SK-N-SH (cell line): Measurements from ENCODE around the gene SPDYC. TPM values are rescaled to one million over a fixed set of nuclear protein-coding genes. Genes with fewer than 3 reads are reported as not detected.

Experiments used
- CTCF ChIA-PET: fragments of 300-600, 350-600 bp; formaldehyde crosslinking; extraction: SDS; loops from one replicate; lab custom pipeline; 2021; lab: Yijun Ruan, JAX
- POLR2A ChIA-PET: fragments of 350-600 bp; sonication (Branson Sonifier 250); formaldehyde crosslinking; extraction: SDS; loops from one replicate; lab custom pipeline; 2020; ENCODE audit warnings: antibody characterized with exemption, inconsistent platforms; lab: Yijun Ruan, JAX
- DNase-seq: peaks from one replicate; pipeline ENCODE4 v3.0.0; 2012
- H2AFZ ChIP-seq: fragments of 200-600 bp; sonication (generic); 2 replicates; pipeline ENCODE4 v1.8.1; 2016; ENCODE audit warnings: antibody characterized with exemption, mild to moderate bottlenecking, low read depth
- H3F3A ChIP-seq: fragments of 200-600 bp; sonication (generic); replicated peaks from 2 replicates; pipeline ENCODE3; 2016; ENCODE audit warnings: antibody characterized with exemption, mild to moderate bottlenecking; ENCODE audit not compliant: insufficient read depth
- H3K27ac ChIP-seq, 2 experiments: fragments of 200-500 bp in 1 of 2; fragments of 200-600 bp in 1 of 2; sonication (Bioruptor generic) in 1 of 2; sonication (generic), shearing (Covaris generic) in 1 of 2; 2 replicates each; pipeline versions ENCODE4 v1.5.1 to v1.6.1; 2014 to 2016; ENCODE audit warnings: low read depth in 2 of 2, inconsistent platforms in 1 of 2, low read length in 1 of 2, mild to moderate bottlenecking in 1 of 2, mixed read lengths in 1 of 2
- H3K27me3 ChIP-seq: fragments of 200-600 bp; sonication (generic), shearing (Covaris generic); 2 replicates; pipeline ENCODE4 v1.6.1; 2016; ENCODE audit warnings: mixed run types; ENCODE audit not compliant: insufficient read depth
- H3K36me3 ChIP-seq, 2 experiments: fragments of 200-500 bp in 1 of 2; fragments of 200-600 bp in 1 of 2; sonication (Bioruptor generic) in 1 of 2; sonication (generic) in 1 of 2; replicated peaks in 1 of 2; 2 replicates each; pipeline versions ENCODE3 to v1.5.1; 2014 to 2016; ENCODE audit warnings: low read length in 1 of 2, mild to moderate bottlenecking in 1 of 2; ENCODE audit not compliant: insufficient read depth in 2 of 2, control insufficient read depth in 1 of 2
- H3K4me1 ChIP-seq, 2 experiments: fragments of 200-500 bp in 1 of 2; fragments of 200-600 bp in 1 of 2; sonication (Bioruptor generic) in 1 of 2; sonication (generic), shearing (Covaris generic) in 1 of 2; 2 replicates each; pipeline versions ENCODE4 v1.5.1 to v1.6.1; 2014 to 2016; ENCODE audit warnings: low read depth in 1 of 2, low read length in 1 of 2, mixed run types in 1 of 2; ENCODE audit not compliant: insufficient read depth in 2 of 2, control insufficient read depth in 1 of 2
- H3K4me2 ChIP-seq: fragments of 200-600 bp; sonication (generic), shearing (Covaris generic); 2 replicates; pipeline ENCODE4 v1.6.1; 2017; ENCODE audit warnings: mixed run types
- H3K4me3 ChIP-seq, 2 experiments: fragments of 200-500 bp in 1 of 2; fragments of 200-600 bp in 1 of 2; sonication (Bioruptor generic) in 1 of 2; sonication (generic), shearing (Covaris generic) in 1 of 2; 2 replicates each; pipeline versions ENCODE4 v1.5.1 to v1.8.1; 2014 to 2016; ENCODE audit warnings: low read depth in 2 of 2, inconsistent platforms in 1 of 2, low read length in 1 of 2, mild to moderate bottlenecking in 1 of 2, mixed read lengths in 1 of 2, moderate library complexity in 1 of 2
- H3K79me2 ChIP-seq: fragments of 200-600 bp; sonication (generic); 2 replicates; pipeline ENCODE4 v1.8.1; 2017; ENCODE audit warnings: mild to moderate bottlenecking; ENCODE audit not compliant: insufficient read depth
- H3K9ac ChIP-seq: fragments of 200-600 bp; sonication (generic); 2 replicates; pipeline ENCODE4 v1.6.1; 2017; ENCODE audit warnings: mixed run types
- H3K9me2 ChIP-seq: fragments of 200-600 bp; sonication (generic); 2 replicates; pipeline ENCODE4 v1.6.1; 2017; ENCODE audit warnings: mixed run types
- H3K9me3 ChIP-seq: fragments of 200-600 bp; sonication (generic); 2 replicates; pipeline ENCODE4 v1.6.1; 2017; ENCODE audit warnings: mixed run types, mild to moderate bottlenecking, moderate library complexity
- H4K20me1 ChIP-seq: fragments of 200-600 bp; sonication (generic); 2 replicates; pipeline ENCODE4 v1.6.1; 2017; ENCODE audit warnings: mild to moderate bottlenecking, mixed run types; ENCODE audit not compliant: insufficient read depth
- CHD2 ChIP-seq: fragments of 150-350 bp; IDR thresholded peaks from 2 replicates; pipeline ENCODE4 v1.6.1; 2018; ENCODE audit warnings: low read length; ENCODE audit not compliant: partially characterized antibody
- ELF1 ChIP-seq: IDR thresholded peaks from 2 replicates; pipeline ENCODE4 v1.4.0; 2012
- FOSL2 ChIP-seq: IDR thresholded peaks from 2 replicates; pipeline ENCODE4 v1.4.0; 2012; ENCODE audit warnings: low read depth, mild to moderate bottlenecking, moderate library complexity, borderline replicate concordance
- FOXM1 ChIP-seq: IDR thresholded peaks from 2 replicates; pipeline ENCODE4 v1.4.0; 2012; ENCODE audit warnings: low read depth, mild to moderate bottlenecking
- IRF3 ChIP-seq: fragments of 150-350 bp; IDR thresholded peaks from 2 replicates; pipeline ENCODE4 v1.6.1; 2016; ENCODE audit warnings: mild to moderate bottlenecking, low read depth, low read length
- MAX ChIP-seq: IDR thresholded peaks from 2 replicates; pipeline ENCODE4 v1.4.0; 2012; ENCODE audit warnings: low read depth
- NRF1 ChIP-seq: IDR thresholded peaks from 2 replicates; pipeline ENCODE4 v1.6.1; 2012; ENCODE audit warnings: low read depth, mild to moderate bottlenecking, low read length
- RXRA ChIP-seq: IDR thresholded peaks from 2 replicates; pipeline ENCODE4 v1.4.0; 2012; ENCODE audit warnings: low read depth, mild to moderate bottlenecking, borderline replicate concordance
- SIN3A ChIP-seq: IDR thresholded peaks from 2 replicates; pipeline ENCODE4 v1.6.1; 2012; ENCODE audit warnings: low read depth, mild to moderate bottlenecking, low read length, moderate library complexity, borderline replicate concordance
- SMC3 ChIP-seq: IDR thresholded peaks from 2 replicates; pipeline ENCODE4 v1.6.1; 2012; ENCODE audit warnings: low read depth, low read length, improper control_type of control experiment
- TCF12 ChIP-seq: IDR thresholded peaks from 2 replicates; pipeline ENCODE4 v1.4.0; 2012
- TEAD4 ChIP-seq: IDR thresholded peaks from 2 replicates; pipeline ENCODE4 v1.4.0; 2012; ENCODE audit warnings: mild to moderate bottlenecking, borderline replicate concordance; ENCODE audit not compliant: insufficient read depth
- WGBS: methylation state at CpG from one replicate; pipeline ENCODE4 v1.1.6; 2017; ENCODE audit warnings: low lambda C conversion rate; 5-methylcytosine and 5-hydroxymethylcytosine counted together
- polyA plus RNA-seq, 3 experiments: library from polyadenylated mRNA; depleted of rRNA; stranded (reverse); fragments of >200 nt; gene quantifications; 2 replicates each; pipeline ENCODE4 v1.2.3, GENCODE V29; 2012
- TF ChIP-seq, protein P1 (sequence below): IDR thresholded peaks from 2 replicates; pipeline ENCODE4 v1.6.1; 2012; ENCODE audit warnings: mild to moderate bottlenecking, low read depth, low read length, moderate library complexity
- TF ChIP-seq, protein P2 (sequence below): IDR thresholded peaks from 2 replicates; pipeline ENCODE4 v1.4.0; 2012; ENCODE audit warnings: low read depth, borderline replicate concordance
- TF ChIP-seq, protein P3 (sequence below): fragments of 200-600 bp; sonication (generic); IDR thresholded peaks from 2 replicates; pipeline ENCODE4 v1.6.1; 2017; ENCODE audit warnings: antibody characterized with exemption, mild to moderate bottlenecking, moderate library complexity

The SPDYC gene
- polyA plus RNA-seq, 1 of the 3 experiments (the other 2 are of a cell fraction), result not detected

GRCh38 chr11:65212226-65212801 is 42.3 kb downstream of the SPDYC start:
- Histone ChIP-seq H3K9me2 (no peaks in the 10 kb centered on the region), H3K4me1 (no peaks in the 10 kb centered on the region), H3K27ac (no peak overlapping the region), H4K20me1 (no peaks in the 10 kb centered on the region), H3K79me2 (no peaks in the 10 kb centered on the region), H3K9ac (no peak overlapping the region), H3K36me3 (peaks cover 2 to 30% of the 10 kb centered on the region in 2 experiments), H3K27me3 (no peaks in the 10 kb centered on the region), H2AFZ (no peak overlapping the region), H3K4me2 (no peak overlapping the region), H3F3A (peaks cover 3% of the 10 kb centered on the region), H3K9me3 (no peaks in the 10 kb centered on the region), H3K4me3 (no peak overlapping the region)
- POLR2A ChIA-PET, result no interaction called here
- no peak for DNase-seq
- TF ChIP-seq, protein P1, sequence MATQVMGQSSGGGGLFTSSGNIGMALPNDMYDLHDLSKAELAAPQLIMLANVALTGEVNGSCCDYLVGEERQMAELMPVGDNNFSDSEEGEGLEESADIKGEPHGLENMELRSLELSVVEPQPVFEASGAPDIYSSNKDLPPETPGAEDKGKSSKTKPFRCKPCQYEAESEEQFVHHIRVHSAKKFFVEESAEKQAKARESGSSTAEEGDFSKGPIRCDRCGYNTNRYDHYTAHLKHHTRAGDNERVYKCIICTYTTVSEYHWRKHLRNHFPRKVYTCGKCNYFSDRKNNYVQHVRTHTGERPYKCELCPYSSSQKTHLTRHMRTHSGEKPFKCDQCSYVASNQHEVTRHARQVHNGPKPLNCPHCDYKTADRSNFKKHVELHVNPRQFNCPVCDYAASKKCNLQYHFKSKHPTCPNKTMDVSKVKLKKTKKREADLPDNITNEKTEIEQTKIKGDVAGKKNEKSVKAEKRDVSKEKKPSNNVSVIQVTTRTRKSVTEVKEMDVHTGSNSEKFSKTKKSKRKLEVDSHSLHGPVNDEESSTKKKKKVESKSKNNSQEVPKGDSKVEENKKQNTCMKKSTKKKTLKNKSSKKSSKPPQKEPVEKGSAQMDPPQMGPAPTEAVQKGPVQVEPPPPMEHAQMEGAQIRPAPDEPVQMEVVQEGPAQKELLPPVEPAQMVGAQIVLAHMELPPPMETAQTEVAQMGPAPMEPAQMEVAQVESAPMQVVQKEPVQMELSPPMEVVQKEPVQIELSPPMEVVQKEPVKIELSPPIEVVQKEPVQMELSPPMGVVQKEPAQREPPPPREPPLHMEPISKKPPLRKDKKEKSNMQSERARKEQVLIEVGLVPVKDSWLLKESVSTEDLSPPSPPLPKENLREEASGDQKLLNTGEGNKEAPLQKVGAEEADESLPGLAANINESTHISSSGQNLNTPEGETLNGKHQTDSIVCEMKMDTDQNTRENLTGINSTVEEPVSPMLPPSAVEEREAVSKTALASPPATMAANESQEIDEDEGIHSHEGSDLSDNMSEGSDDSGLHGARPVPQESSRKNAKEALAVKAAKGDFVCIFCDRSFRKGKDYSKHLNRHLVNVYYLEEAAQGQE, result no peak
- no peak for TF ChIP-seq ELF1
- TF ChIP-seq FOXM1, result no peak
- TF ChIP-seq, protein P2, sequence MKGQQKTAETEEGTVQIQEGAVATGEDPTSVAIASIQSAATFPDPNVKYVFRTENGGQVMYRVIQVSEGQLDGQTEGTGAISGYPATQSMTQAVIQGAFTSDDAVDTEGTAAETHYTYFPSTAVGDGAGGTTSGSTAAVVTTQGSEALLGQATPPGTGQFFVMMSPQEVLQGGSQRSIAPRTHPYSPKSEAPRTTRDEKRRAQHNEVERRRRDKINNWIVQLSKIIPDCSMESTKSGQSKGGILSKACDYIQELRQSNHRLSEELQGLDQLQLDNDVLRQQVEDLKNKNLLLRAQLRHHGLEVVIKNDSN, result no peak
- no peak for TF ChIP-seq FOSL2
- TF ChIP-seq SIN3A, result no peak
- TF ChIP-seq CHD2, result no peak
- no peak for TF ChIP-seq RXRA
- TF ChIP-seq, protein P3, sequence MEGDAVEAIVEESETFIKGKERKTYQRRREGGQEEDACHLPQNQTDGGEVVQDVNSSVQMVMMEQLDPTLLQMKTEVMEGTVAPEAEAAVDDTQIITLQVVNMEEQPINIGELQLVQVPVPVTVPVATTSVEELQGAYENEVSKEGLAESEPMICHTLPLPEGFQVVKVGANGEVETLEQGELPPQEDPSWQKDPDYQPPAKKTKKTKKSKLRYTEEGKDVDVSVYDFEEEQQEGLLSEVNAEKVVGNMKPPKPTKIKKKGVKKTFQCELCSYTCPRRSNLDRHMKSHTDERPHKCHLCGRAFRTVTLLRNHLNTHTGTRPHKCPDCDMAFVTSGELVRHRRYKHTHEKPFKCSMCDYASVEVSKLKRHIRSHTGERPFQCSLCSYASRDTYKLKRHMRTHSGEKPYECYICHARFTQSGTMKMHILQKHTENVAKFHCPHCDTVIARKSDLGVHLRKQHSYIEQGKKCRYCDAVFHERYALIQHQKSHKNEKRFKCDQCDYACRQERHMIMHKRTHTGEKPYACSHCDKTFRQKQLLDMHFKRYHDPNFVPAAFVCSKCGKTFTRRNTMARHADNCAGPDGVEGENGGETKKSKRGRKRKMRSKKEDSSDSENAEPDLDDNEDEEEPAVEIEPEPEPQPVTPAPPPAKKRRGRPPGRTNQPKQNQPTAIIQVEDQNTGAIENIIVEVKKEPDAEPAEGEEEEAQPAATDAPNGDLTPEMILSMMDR, result no peak
- no peak for TF ChIP-seq TEAD4
- no peak for TF ChIP-seq SMC3
- no peak for TF ChIP-seq IRF3
- no peak for TF ChIP-seq TCF12
- no peak for TF ChIP-seq NRF1
- TF ChIP-seq MAX, result no peak
- WGBS, result 92% methylated on average over 9 of the region's 13 CpGs
- CTCF ChIA-PET, result interaction anchor here (1.3 to 1.5 kb wide), 3 partner anchors 9 to 31 kb away, joined by 3 to 5 read pairs (median 4); partner anchors contain the start of gene CAPN1
